A549 treated with AZD2906 at 1 μM for 4 hours (cell line): ENCODE measurements around the gene SALL4. TPM values are rescaled to one million over a fixed set of nuclear protein-coding genes. Genes with fewer than 3 reads are reported as not detected.

Experiments
- total RNA-seq: library from RNA; stranded (reverse); fragments of 200-300 nt; extraction: Qiagen RNA extraction; gene quantifications from 5 replicates; pipeline ENCODE4 v1.2.3, GENCODE V29; 2022

Gene SALL4
- total RNA-seq, result 1.2 to 1.4 TPM (median 1.4 TPM) in 5 replicates

GRCh38 chr20:51802170-51802751, at the start of gene SALL4:
TSS of gene SALL4 (minus strand) at chr20:51802521. CDS start at chr20:51802408, 113 bp downstream.

GRCh38 chr20:51767867-51768758, 34.2 kb downstream of the SALL4 start, which contains the start of gene ATP9A:
TSS of gene ATP9A (minus strand) at chr20:51768390. CDS start at chr20:51768369, 21 bp downstream.

Other genes with a start within 250 kb of the SALL4 start
- 12.6 to 17.9 TPM (median 15.7 TPM) in 5 replicates for gene ATP9A, start 34.1 kb downstream of the SALL4 start, total RNA-seq